Left cardiac atrium (tissue), 4 donors: ENCODE data around the gene RB1. TPM values are rescaled to one million over a fixed set of nuclear protein-coding genes. Genes with fewer than 3 reads are reported as not detected.

Experiments used
- ATAC-seq, 2 donors: fragments of 200-7000 bp; cut with Tn5 transposase; one replicate each; pipeline ENCODE4 v1.9.1; 2020; ENCODE audit warnings: mild to moderate bottlenecking in 2 of 2, moderate library complexity in 2 of 2
- DNase-seq: peaks from one replicate; pipeline ENCODE4 v3.0.0-alpha.2; 2020
- intact Hi-C, 2 donors: fragments of 100-400 bp; cut with DNase I; formaldehyde crosslinking; loops; one replicate each; pipeline versions ENCODE4 v1.14.1 to v1.15.1; 2022 to 2023
- total RNA-seq, 2 donors: library from RNA; stranded (reverse); fragmentation: NEBNext Ultra II Directional; extraction: Animal tissue kit (Norgen Biotek cat#: 25700); gene quantifications; one replicate each; pipeline ENCODE4 v1.2.1, GENCODE V29; 2021
- donor health status: DM: no; HTN: yes; CAD: no.
- donor health status: DM: no; HTN: yes; CAD: no; lungs with severe emphysema.
- donor health status: DM: yes; HTN: yes; CAD: no.
- donor health status: Dilated cardiomyopathy.

Gene RB1
- total RNA-seq, 2 donors from 2014 or later = 24.5 to 25.2 TPM

DNA sequence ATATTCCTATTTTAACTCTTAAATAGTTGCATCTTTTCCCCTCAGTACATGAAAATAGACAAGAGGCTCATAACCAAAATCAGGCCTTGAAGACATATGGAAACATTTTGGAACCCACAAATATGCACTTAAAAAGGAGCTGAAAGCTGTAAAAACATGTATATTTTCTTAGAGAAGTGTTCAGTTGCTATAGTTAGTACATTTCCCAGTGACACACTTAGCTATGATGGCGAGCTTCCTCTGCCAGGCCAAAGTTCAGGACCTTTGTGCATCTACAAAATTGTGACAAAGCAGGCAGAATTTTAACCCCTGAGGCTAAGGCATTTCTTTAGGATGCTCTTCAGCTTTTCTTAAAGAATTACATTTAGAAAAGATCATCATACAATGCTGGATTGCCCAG, 174.8 kb downstream of the RB1 start:
- intact Hi-C loops = no loop called here
- DNase-seq (no peak), ATAC-seq (no peak)

- intact Hi-C loops = no loop called here
- DNase-seq = no peak
- no peak for ATAC-seq
Measured at GRCh38 chr13:48483575-48483974, 180.0 kb downstream of the RB1 start.

GRCh38 chr13:48485432-48485831, 181.9 kb downstream of the RB1 start:
- ATAC-seq (no peak), DNase-seq (no peak)
- intact Hi-C loops = no loop called here

- no peak for ATAC-seq
- DNase-seq = no peak
Measured at GRCh38 chr13:48486362-48486761, 182.8 kb downstream of the RB1 start.

GRCh38 chr13:48486836-48487235, 183.3 kb downstream of the RB1 start:
- DNase-seq (no peak), ATAC-seq (no peak)
- intact Hi-C loops = no loop called here

More at GRCh38 chr13:48486362-48486761, 182.8 kb downstream of the RB1 start:
- intact Hi-C loops = no loop called here

DNA sequence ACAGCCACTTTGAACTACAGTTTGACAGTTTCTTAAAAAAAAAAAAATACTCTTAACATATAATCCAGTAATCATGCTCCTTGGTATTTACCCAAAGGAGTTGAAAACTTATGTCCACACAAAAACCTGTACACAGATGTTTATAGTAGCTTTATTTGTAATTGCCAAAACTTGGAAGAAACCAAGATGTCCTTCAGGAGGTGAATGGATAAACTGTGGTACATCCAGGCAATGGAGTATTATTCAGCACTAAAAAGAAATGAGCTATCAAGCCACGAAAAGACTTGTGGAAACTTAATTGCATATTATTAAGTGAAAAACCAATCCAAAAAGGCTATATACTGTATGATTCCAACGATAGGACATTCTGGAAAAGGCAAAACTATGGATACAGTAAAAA, 184.4 kb downstream of the RB1 start:
- intact Hi-C loops = no loop called here
- ATAC-seq = no peak
- DNase-seq = no peak

DNA sequence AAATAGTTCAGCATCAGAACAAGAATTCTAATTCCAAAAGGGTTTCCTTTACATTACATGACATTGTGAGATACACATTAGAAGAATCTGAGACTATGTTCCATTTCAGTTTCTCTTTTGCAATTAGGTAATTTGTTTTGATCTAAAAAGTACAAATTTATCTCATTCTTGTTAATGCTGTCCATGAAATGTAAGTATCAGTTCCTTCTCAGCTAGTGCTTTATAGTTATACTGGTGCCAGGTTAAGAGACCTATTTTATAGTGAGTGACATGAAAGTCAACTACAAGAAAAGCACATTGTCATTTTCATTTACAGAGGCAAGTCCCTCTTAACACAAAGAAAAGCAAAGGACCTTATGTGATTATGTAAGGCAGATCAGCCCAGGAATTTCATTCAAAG, 185.4 kb downstream of the RB1 start:
- intact Hi-C loops = no loop called here
- no peak for DNase-seq
- no peak for ATAC-seq

DNA sequence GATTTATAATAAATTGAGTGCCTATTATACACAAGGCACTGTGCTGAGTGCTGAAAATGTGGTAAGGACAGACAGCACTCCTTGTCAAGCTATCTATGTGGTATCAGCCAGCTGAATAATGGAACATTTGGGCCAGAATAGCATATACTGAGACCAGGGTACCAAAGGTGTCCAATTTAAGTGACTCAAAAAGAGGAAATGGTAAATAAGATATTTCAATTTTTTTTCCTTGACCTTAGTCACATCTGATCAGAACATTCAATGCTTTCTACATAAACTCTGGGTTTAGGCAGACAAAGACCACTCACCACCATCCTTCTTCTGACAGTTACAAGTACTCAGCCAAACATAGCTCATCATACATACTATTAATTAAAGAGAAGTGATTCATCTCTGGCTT, 186.1 kb downstream of the RB1 start:
- ATAC-seq = no peak
- no peak for DNase-seq
- intact Hi-C loops = no loop called here

DNA sequence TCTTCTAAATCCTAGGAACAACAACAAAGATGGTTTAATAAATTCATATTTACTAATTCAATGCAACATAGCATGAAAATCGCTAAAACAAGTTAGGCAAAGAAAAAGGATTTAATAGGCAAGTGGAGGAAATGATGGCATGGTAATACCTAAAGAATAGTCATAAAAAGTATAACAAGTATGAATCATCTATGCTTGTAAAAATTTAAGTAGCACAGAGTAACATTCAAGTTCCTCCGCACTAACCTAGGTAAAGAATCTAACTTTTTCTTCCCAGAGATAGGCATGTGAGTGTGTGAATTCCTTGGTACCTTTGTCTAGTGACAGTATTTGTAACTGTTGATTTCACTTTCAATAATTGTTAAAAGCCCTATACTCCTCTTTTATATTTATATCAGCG, 186.7 kb downstream of the RB1 start:
- ATAC-seq = no peak
- intact Hi-C loops = no loop called here

DNA sequence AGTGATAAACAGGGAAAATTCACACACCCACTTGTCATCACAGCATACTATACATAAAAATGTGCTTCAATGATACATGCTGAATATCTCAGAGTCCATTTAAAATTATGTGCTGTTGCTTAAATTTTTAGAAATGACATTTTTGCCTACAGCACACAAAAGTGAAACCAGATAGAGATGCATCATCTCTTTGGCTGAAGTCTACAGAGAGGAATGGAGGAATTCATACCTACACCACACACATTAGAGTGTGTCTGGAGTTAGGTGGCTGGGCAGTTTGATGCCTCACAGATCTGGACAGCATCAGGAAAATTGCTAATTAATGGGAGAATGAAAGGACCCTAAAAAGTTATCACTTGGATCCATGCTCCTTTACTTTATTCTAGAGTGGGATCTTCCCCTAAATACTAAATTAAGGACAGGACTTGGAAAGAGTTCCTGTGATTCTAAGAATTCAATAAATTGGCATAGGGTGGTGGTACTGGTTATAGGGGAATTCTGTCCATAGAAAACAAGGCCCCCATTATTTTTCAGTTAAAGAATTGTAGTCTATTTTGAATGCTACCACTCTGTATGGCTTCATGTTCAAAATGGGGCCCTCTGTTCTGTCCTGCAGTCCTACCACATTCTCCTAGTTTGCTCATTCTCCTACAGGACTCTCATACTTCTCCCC, 188.0 kb downstream of the RB1 start:
- intact Hi-C loops = no loop called here
- DNase-seq (no peak), ATAC-seq (peak in 1 of 2 donors; percentile 3)

More for the DNA sequence above, 186.7 kb downstream of the RB1 start:
- DNase-seq = no peak

DNA sequence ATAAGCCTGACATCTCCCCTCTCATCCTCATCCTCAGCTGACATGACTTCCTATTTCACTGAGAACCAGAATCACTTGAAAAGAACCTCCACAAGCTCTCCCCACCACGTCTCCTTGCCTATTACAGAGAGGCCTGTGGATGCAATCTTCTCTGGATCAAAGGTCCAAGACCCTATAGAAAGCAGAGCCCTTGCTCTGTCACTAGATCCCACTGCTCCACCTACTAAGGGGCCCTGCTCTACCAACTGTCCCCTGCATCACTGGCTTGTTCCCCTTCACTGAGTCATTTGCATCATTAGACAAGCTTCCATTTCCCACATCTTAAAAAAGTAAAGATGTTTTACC, 188.5 kb downstream of the RB1 start:
- peak; percentile 42 to 48 for ATAC-seq
- DNase-seq = no peak
- intact Hi-C loops = no loop called here

DNA sequence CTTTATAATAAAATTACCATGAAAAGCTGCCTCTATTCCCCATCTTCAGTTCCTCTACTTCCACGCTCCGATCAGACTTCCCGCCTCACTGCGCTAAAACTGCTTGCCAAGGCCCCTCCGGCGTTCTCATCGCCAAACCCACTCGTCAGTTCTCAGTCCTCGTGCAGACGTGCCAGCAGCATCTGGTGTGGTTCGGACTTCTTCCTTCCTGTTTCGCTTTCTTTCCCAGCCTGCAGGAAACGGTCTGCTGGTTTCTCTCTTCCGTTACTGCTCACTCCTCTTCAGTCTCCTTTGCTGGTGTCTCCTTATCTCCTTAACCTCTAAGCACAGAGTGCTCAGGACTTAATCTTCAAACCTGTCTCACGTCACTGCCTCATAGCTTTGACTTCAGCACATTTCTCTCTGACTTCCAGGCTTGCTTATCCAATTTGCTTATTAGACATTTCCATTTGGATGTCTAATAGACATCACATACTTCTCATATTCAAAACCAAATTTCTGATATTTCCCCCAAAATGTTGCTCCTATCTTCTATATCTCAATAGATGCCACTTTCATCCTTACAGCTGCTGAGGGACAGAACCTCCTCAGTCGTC, 189.0 kb downstream of the RB1 start:
- peak; percentile 94 to 96 for ATAC-seq
- DNase-seq = peak; percentile 88
- intact Hi-C loops = no loop called here

DNA sequence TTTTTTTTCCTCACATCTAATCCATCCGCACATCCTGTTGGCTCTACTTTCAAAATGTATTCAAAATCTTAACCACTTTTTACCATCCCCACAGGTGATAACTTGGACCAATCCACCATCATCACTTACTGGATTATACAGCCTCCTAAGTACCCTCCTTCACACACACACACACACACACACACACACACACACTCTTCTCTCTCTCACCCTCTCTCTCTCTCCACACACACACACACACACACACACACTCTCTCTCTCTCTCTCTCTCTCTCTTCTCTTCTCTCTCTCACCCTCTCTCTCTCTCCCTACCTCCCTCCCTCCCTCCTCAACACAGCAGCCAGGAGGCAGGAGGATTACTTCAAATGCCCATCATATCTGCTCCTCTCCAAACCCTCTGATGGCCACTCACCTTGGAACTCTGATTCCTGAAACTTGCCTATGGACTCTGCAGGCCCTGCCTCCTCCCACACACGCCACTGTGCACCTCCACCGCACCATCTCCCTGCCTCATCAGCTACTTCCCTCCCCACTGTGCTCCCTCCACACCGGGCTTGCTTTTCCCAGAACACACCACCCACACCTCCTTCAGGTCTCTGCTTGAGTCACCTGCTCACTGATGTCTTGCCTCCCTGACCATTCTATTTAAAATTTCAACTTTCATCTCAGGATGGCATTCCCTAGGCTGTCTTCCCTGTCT, 189.7 kb downstream of the RB1 start:
- DNase-seq (no peak), ATAC-seq (peak; percentile 11 to 37)
- intact Hi-C loops = no loop called here

GRCh38 chr13:48493851-48494250, 190.3 kb downstream of the RB1 start:
- intact Hi-C loops = no loop called here
- DNase-seq = no peak
- ATAC-seq = no peak

GRCh38 chr13:48494874-48495273, 191.3 kb downstream of the RB1 start:
- no peak for ATAC-seq
- no peak for DNase-seq
- intact Hi-C loops = no loop called here

GRCh38 chr13:48496271-48497161, 193.0 kb downstream of the RB1 start:
- intact Hi-C loops = no loop called here
- no peak for ATAC-seq

DNA sequence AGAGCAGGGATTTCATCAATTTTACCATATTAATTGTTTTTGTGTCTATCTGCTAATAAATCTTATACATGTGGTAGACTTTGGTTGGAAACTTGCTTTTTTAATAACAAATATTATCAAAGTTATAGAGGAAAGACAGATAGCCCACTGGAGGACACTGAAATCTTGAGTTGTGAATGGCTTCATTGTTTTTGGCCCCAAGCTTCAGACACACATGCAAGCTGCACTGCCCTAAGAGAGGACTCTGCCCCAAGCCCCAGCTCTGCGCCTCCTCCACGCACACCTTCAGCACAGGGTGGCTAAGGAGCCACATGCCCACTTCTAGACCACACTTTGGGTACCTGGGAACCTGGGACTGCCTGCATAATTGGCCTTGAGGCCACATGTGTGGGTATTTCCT, 194.1 kb downstream of the RB1 start:
- DNase-seq = no peak
- no peak for ATAC-seq
- intact Hi-C loops = no loop called here

More at GRCh38 chr13:48496271-48497161, 193.0 kb downstream of the RB1 start:
- no peak for DNase-seq

- DNase-seq (no peak), ATAC-seq (peak; percentile 35 to 77)
- intact Hi-C loops = no loop called here
Measured at GRCh38 chr13:48500652-48501197, 197.2 kb downstream of the RB1 start.

DNA sequence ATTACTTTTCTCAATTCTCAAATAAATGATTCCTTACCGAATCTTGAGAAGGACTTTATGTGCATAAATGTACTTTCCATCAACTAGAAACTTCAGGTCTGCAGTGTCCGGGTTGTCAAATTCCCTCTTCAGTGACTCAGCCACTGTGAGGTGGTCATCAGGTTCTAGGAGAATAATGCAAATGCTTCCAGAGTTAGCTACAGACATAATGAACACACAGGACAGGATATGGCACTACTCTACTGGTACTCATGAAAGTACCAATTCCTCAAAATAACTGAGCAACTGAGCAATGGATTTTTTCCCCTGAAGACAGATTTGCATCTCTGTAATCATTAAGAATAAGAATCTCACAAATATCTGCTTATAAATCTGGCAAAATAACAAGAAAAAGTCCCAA, 198.2 kb downstream of the RB1 start:
- intact Hi-C loops = no loop called here

More for the DNA sequence above, 198.2 kb downstream of the RB1 start:
- ATAC-seq = no peak
- DNase-seq = no peak
